Measurements from ENCODE around the gene TPP1. TPM values are rescaled to one million over a fixed set of nuclear protein-coding genes. Genes with fewer than 3 reads are reported as not detected.
A peak's percentile ranks its signal among the peaks of the same experiment; 100 is the strongest.

Gene TPP1
- total and polyA plus RNA-seq, 8 donors, result 60.3 to 264 (median 70.0) TPM

GRCh38 chr11:6656936-6657335 is 37.7 kb upstream of the TPP1 start:
- Histone ChIP-seq H3K36me3 (no peaks in the 10 kb centered on the region), H3K27me3 (peaks cover 0 to 25% of the 10 kb centered on the region in 2 donors), H3K4me1 (peaks cover 0 to 9% of the 10 kb centered on the region in 2 donors), H3K4me3 (no peak overlapping the region), H3K27ac (no peak overlapping the region), H3K9me3 (no peaks in the 10 kb centered on the region)
- no peak for DNase-seq
- TF ChIP-seq, protein P1, sequence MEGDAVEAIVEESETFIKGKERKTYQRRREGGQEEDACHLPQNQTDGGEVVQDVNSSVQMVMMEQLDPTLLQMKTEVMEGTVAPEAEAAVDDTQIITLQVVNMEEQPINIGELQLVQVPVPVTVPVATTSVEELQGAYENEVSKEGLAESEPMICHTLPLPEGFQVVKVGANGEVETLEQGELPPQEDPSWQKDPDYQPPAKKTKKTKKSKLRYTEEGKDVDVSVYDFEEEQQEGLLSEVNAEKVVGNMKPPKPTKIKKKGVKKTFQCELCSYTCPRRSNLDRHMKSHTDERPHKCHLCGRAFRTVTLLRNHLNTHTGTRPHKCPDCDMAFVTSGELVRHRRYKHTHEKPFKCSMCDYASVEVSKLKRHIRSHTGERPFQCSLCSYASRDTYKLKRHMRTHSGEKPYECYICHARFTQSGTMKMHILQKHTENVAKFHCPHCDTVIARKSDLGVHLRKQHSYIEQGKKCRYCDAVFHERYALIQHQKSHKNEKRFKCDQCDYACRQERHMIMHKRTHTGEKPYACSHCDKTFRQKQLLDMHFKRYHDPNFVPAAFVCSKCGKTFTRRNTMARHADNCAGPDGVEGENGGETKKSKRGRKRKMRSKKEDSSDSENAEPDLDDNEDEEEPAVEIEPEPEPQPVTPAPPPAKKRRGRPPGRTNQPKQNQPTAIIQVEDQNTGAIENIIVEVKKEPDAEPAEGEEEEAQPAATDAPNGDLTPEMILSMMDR (IDR thresholded peaks at IDR 0.05), result no peak
- no peak for ATAC-seq
- intact Hi-C loops (cut with DNase I), result no loop called here

DNA sequence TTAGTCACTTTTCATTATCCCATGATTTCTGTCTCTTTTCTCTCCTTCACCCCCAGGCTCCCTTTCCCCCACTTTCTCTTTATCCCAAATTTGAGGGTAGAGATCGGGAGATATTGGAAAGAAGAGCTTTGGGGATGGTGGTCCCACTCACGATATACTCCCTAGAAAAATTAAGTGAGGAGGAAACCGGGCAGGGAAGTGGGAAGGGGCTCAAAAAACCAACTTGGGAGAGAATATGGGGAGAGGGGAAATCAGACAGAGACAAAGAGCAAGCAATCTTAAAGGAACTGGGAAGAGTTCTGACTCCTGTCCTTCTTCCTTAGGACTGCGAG is 37.3 kb upstream of the TPP1 start:
- Histone ChIP-seq H3K36me3 (no peaks in the 10 kb centered on the region), H3K4me1 (peaks cover 0 to 9% of the 10 kb centered on the region in 2 donors), H3K27me3 (peaks cover 0 to 29% of the 10 kb centered on the region in 2 donors), H3K27ac (no peak overlapping the region), H3K9me3 (no peaks in the 10 kb centered on the region), H3K4me3 (peak overlapping the region in 1 of 2 donors; percentile 32)
- TF ChIP-seq, protein P1 (IDR thresholded peaks at IDR 0.05), result no peak
- ATAC-seq (no peak), DNase-seq (no peak)
- intact Hi-C loops (cut with DNase I), result no loop called here

DNA sequence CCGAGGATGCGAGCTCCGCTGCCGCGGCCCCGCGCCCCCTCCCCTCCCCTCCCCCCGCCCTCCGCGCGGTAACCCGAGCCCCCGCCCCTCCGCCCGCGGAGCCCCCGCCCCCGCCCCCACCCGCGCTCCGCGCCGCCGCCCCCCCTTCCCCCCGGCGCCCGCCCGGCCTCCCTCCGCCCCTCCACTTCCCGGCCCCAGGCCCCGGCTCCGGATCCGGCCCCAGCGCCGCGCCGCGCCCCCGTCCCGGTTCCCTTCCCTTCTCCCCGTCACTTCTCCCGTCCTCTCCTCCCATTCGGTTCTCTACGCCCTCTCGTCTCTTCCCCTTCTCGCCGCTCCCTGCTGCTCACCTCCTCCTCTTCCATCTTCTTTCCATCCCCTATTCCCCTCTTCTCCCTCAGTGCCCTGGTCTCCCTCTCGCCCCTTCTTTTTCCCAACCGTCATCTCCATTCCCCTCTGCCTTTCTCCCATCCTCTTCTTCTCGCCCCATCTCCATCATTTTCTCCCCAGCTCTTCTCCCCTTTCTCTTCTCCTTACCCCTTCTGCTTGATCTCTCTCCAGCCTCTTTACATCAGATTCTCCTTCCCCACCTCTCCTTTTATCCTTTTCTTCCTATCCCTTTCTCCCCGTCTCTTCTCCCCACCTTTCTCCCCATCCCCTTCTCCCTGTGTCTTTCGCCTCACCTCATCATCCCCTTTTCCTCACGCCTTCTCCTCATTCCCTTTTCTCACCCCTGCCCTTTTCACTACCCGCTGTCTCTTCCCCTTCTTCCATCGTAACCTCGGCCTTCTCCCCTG is 36.8 kb upstream of the TPP1 start, which contains the start of gene DCHS1:
TSS of gene DCHS1 (minus strand) at position 20 of the 794 bp plus-strand sequence. CDS start 14,196 bp downstream, outside the sequence.
- no peaks in the 10 kb centered on the region for H3K9me3 ChIP-seq
- H3K36me3 ChIP-seq, result no peaks in the 10 kb centered on the region
- intact Hi-C loops (cut with DNase I), result no loop called here
- TF ChIP-seq, protein P1 (IDR thresholded peaks at IDR 0.05), result no peak
- DNase-seq (peak in 3 of 4 donors; percentile 43 to 86 (median 60)), ATAC-seq (peak; percentile 51)
- H3K27me3 ChIP-seq, result peaks cover 0 to 34% of the 10 kb centered on the region in 2 donors
- peaks cover 0 to 9% of the 10 kb centered on the region in 2 donors for H3K4me1 ChIP-seq
- H3K4me3 ChIP-seq, result peak within 1 kb of the TSS; percentile 24 to 32
- H3K27ac ChIP-seq, result peak within 1 kb of the TSS; percentile 56 to 62

DNA sequence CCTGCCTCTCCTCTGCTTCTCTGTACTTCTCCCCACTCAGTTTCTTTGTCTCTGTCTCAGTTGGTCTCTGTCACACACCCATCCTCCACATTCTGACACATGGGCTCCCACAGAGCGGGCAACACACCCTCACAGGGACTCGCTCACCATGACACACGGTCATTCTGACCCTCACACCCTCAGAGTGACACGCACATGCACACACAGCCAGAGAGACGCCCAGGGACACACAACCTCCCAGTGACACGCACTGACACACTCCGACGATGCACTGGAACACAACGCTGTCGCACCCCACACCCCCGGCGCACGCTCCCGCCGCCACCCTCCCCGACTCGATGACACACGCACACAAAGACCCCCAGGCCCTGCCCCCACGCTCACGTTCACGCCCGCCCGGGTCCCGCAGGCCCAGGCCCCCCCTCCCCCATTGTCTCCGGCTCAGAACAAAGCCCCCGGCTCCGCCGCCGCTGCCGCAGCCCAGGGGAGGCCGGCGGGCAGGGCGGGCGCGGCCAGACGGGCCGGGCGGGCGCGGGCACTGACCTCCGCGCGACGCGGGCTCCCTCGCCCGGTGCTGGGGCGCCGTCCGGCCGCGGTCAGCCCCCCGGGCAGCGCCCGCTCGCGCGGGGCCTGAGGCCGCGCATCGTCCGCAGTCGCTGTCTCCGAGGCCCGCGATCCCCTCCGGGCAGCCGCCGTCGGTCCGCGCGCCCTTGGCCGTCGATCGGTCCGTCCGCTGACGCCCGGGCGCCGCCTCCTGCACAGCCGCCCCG is 36.0 kb upstream of the TPP1 start:
- intact Hi-C loops (cut with DNase I), result no loop called here
- Histone ChIP-seq H3K4me1 (peaks cover 0 to 9% of the 10 kb centered on the region in 2 donors), H3K4me3 (peak overlapping the region; percentile 22 to 32), H3K36me3 (no peaks in the 10 kb centered on the region), H3K9me3 (no peaks in the 10 kb centered on the region), H3K27ac (peak overlapping the region; percentile 44 to 55), H3K27me3 (peaks cover 0 to 34% of the 10 kb centered on the region in 2 donors)
- TF ChIP-seq, protein P1 (IDR thresholded peaks at IDR 0.05), result no peak
- ATAC-seq (peak; percentile 56), DNase-seq (peak in 2 of 4 donors; percentile 47 to 84)

Data from left lung (tissue), 10 donors.